Fibroblast of skin of abdomen (primary cell): ENCODE data around the gene ZFYVE26.
A peak's percentile ranks its signal among the peaks of the same experiment; 100 is the strongest.
"Not testable (repeated sequence)": the region's sequence is repeated elsewhere in the genome, so short reads cannot be mapped to it uniquely, and the experiment has no call there.

Source experiments
- DNase-seq: peaks from one replicate; pipeline ENCODE4 v3.0.0-alpha.2; 2013

Gene ZFYVE26

DNA sequence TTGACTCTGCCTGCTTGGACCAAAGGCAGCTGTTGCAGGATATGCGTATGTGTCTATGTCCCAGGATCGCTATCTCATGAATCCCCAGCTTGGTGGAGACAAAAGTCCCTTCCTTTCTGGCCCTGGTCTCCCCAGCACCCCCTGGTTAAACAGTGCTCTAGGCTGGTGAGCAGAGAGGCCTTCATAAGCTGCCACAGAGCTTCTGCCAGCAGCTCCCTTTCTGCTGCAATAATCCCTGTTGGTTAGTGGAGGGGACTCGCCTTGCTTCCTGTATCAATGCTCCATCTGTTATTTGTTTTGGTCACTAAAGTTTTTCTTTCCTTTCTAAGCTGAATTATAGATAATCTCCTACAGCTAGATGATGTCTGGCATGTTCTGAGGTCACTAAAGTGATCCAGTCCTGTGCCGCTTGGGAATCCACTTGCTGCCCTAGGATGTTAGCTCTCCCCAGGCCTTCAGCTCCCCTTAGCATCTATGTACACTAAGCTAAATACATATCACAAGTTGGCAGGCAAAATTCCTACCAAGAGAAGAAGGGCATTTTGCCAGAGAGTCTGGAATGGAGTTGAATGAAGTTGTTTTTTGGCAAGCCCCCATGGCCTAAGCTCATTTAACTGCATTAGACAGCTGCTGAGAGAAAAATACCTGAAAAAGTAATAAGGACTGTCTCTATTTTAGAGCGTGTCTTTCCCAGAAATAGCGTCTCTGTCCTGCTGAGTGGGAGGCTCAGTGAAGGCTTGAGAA, 66.9 kb downstream of the ZFYVE26 start:
- DNase-seq = no peak

DNA sequence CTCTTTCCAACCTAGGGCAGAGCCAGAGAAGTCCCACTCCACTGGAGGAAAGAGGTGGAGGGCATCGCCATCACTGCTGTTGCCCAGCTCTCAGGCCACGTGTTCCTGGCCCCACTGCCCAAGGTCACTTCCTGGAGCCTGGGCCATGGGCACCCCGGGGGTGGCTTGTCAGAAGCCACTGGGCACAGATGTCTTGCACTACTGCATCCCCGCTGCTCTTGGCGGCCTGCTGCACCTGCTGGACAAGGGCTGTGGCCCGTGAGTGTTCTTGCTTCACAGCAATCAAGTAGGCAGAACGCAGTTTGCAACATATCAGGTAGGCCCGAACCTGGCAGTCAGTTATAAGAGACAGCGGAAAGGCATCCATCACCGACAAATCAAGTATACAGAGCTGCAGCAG, 68.1 kb downstream of the ZFYVE26 start:
- no peak for DNase-seq

DNA sequence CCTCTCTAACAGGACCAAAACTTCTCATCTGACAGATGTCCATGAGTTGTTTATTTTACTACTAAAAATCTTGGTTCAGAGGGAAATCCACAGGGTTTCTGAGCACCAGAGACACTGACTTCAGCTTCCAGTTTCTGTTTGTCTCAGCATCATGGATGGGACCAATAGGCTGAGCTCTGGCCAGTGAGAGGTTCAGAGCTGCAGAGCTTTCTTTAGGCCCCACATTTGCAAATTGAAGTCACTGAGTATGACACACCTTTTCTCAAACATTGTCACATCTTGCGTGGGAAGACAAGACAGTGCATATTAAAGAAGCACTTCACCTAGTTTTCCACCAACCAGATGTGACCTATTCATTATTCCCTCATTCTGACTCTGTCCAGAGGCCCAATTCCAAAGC, 69.5 kb downstream of the ZFYVE26 start:
- DNase-seq = no peak

DNA sequence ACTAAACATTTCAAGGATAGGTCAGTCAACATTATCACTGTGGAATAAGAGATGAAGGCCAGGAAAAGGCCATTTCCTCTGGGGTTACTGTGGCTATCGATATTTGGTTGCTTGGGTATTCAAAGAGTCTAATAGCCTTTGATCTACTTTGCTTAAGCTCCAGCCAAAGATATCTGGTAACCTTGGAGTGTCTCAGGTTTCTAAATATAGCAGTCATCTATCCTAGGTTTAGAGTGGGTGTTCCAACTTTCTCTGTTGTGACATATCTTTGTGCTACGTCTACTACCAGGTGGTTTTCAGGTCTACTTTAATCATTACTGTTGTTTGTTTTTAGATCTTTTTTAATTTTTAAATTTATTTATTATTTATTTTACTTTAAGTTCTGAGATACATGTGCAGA, 72.3 kb downstream of the ZFYVE26 start:
- DNase-seq = no peak

- DNase-seq = peak; percentile 91
Observed at GRCh38 chr14:67738740-67739504, 77.5 kb downstream of the ZFYVE26 start.

DNA sequence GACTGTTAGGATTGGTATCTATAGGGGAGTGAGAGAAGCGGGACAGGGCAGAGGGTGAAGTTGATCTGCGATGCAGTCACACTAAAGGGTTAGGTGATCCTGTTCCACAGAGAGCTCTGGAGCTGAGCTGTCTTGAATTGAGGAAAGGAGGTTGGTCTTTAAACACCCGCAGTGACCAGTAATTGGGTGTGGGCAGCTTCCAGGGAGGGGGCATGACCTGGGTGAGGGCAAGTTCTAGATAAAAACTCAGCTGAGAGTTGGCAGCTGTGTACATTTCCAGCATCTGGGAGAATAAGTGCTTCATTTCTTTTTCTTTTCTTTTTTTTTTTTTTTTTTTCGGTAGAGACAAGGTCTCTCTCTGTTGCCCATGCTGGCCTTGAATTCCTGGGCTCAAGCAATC, 79.6 kb downstream of the ZFYVE26 start:
- no peak for DNase-seq

DNA sequence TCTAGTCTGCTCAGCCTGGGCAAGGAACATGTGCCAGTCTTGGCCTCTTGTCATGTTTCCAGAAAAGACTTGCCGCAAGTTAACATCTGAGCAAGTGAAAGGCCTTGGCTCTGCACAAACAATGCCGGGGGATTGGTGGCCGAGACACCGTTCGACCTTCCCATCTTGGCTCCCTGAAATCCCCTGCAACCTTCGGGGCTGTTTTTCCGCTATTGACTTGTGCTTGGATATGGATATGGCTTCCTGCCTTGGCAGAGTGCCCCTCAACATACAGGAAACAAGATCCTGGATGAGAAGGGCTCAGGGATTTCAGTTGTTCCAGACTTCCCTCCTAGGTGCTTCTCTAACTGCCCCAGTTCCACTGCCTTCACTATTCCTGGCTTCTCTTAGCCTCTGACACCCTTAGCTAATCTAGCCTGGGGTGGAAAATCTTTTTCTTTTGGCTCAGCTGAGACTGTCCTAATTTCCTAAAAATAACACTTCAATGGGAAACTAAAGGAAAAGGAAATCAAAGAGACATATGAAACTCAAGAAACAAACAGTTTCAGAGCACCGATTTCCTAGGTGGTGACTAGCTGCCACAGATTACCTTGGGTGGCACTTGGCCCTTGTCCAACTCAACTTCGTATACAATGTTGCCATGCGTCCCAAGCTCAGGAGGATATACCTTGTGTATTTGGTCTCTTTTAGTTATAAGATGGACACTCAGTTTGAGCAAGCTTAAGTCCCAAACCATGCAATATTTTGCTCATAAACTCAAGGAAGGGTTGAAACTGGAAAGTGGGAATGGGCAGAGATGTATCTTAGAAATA, 80.8 kb downstream of the ZFYVE26 start:
- no peak for DNase-seq

GRCh38 chr14:67734675-67735074, 81.7 kb downstream of the ZFYVE26 start:
- DNase-seq = no peak

DNA sequence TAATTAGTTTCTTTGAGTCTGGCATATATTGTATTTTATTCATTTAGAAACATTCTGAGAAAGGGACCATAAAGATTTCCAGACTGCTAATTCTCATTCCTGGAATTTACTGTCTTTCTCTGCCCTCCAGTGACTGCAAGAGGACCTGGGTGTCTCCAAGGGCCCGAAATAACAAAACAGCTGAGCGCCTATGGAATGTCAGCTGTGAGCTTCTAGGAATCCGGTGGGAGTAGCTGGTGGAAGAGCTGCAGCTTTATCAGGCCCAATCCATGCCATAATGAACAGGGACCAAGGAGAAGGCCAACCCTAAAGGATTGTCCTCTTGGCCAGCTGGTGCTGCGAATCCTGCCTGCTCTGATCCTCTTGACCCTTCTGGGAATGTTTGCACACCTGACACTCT, 82.8 kb downstream of the ZFYVE26 start:
- no peak for DNase-seq

GRCh38 chr14:67729072-67729885, 87.1 kb downstream of the ZFYVE26 start:
- DNase-seq = no peak

DNA sequence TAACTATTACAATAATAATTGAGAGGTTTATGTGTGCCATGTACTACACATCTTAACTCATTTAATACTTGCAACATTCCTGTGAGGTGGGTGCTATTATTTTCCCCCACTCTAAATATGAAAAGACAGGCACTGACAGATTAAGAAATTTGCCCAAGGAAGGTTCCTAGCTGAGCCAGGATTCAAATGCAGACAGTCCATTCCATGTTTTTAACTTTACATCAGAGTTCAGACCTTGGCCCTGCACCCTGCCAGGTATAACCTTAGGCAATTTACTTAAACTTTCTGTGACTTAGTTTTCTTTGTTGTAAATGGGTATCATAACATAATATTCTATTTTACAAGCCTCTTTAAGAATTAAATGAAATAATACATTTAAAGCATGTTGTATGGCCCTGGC, 88.1 kb downstream of the ZFYVE26 start:
- DNase-seq = no peak

DNA sequence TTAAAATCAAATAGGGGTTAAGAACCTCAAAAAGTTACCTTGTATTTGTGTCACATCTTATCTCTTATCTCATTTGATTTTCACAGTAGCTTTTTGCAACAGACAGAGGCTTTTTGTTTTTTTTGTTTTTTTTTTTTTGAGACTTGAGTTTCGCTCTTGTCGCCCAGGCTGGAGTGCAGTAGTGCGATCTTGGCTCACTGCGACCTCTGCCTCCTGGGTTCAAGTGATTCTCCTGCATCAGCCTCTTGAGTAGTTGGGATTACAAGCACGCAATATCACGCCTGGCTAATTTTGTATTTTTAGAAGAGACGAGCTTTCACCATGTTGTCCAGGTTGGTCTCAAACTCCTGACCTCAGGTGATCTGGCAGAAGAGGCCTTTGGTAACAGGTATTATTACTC, 89.0 kb downstream of the ZFYVE26 start:
- no peak for DNase-seq

DNA sequence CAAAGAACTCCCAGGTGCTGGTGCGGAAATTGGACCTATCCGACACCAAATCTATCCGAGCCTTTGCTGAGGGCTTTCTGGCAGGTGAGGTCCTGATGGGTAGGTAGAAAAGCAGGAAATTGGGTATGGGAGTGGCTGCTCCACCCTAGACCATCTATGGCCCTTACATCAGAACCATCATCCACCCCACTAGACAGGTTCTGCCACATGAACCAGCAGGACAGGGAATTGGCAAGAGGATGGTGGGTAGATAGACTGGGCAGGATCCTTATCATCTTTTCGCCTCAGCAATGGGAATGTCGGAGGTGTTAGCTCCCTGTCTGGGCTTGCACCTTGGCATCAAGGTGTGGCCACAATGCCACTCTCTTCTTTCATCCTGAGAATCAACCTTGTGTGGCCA, 91.2 kb downstream of the ZFYVE26 start:
- DNase-seq = no peak

- peak; percentile 10 for DNase-seq
Observed at GRCh38 chr14:67722293-67722692, 94.1 kb downstream of the ZFYVE26 start.

- DNase-seq = no peak
Observed at GRCh38 chr14:67721875-67722274, 94.5 kb downstream of the ZFYVE26 start.

DNA sequence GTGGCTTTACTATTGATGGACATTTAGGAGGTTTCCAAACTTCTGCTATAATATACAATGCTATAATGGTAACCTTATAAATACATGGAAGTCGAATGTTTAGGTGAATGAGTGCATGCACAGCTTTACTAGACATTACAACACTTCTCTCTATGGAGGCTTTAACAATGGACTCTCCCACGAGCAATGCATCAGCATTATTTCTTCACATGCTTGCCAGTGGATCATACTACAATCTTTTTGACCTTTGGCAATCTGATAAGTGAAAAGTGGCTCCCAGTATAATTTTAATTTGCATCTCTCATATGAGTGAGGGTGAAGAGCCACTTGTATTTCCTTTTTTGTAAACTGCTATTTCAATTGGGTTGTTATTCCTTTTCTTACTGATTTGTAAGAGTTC, 96.5 kb downstream of the ZFYVE26 start:
- DNase-seq = no peak

GRCh38 chr14:67719385-67719784, 97.0 kb downstream of the ZFYVE26 start:
- not testable (repeated sequence) for DNase-seq

DNA sequence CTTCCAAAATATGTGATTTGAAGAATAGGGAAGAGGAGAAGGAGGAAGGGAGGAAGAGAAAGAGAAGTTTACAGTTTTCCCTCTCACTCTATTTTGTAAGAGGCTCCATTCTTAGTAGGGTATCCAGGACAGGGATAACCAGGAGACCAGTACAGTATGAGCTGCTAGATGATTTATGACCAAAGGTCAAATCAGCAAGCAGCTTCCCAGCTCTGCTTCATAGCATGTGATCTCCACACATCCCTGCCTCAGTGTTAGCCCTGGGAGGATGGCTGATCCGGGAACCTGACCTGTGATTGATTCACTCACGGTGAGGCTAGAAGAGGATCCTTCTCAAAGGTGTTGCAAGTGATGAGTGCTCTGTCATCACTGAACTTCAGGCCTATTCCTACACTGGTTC, 98.1 kb downstream of the ZFYVE26 start:
- DNase-seq = no peak

GRCh38 chr14:67717048-67717447, 99.3 kb downstream of the ZFYVE26 start:
- no peak for DNase-seq

- no peak for DNase-seq
Observed at GRCh38 chr14:67710209-67710608, 106.2 kb downstream of the ZFYVE26 start.

DNA sequence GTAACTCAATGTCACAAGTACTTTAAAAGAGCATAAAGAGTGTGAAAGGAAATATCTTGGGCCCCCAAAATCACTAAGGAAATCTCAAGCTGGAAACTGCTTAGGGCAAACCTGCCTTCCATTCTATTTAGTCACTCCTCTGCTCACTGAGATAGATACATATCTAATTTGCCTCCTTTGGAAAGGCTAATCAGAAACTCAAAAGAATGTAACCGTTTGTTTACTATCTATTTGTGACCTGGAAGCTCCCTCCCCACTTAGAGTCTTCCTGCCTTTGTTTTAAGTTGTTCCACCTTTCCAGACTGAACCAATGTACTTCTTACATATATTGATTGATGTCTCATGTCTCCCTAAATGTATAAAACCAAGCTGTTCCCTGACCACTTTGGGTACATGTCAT, 106.6 kb downstream of the ZFYVE26 start:
- not testable (repeated sequence) for DNase-seq

- DNase-seq = not testable (repeated sequence)
Observed at GRCh38 chr14:67709346-67709745, 107.0 kb downstream of the ZFYVE26 start.
